ENCODE measurements around the gene SLC35F3.
"Not testable (repeated sequence)": the region's sequence is repeated elsewhere in the genome, so short reads cannot be mapped to it uniquely, and the experiment has no call there.

SLC35F3 gene

DNA sequence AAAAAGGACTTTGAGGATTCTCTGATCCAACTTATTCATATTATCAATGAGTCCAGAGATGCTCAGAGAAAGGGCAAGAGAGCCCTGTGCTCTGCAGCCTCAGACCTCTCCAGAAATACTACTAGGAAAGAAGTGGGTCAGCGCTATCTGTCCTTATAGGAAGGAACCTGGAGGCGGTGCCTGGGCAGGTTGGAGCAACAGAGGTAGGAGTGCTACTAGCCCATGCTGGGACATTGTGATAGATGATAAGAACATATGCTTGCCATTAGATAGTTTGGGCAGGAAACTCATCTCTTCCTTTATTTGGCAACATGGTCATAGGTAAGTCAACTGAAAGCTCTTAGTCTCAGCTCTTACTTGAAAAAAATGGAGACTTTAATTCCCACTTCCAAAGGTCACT is 335.0 kb downstream of the SLC35F3 start:
- no peak for DNase-seq (ENCODE audit: extremely low read depth, low read depth)
- TF ChIP-seq CTCF (IDR thresholded peaks at IDR 0.05; ENCODE audit: low read depth, low read length) = no peak

- no peak for DNase-seq (ENCODE audit: extremely low read depth, low read depth)
- no peak for TF ChIP-seq CTCF (IDR thresholded peaks at IDR 0.05; ENCODE audit: low read depth, low read length)
Observed at GRCh38 chr1:234239936-234240335, 335.5 kb downstream of the SLC35F3 start.

- DNase-seq (ENCODE audit: extremely low read depth, low read depth) = no peak
- no peak for TF ChIP-seq CTCF (IDR thresholded peaks at IDR 0.05; ENCODE audit: low read depth, low read length)
Observed at GRCh38 chr1:234240680-234241079, 336.2 kb downstream of the SLC35F3 start.

GRCh38 chr1:234241941-234242490 is 337.5 kb downstream of the SLC35F3 start:
- TF ChIP-seq CTCF (IDR thresholded peaks at IDR 0.05; ENCODE audit: low read depth, low read length) = no peak
- no peak for DNase-seq (ENCODE audit: extremely low read depth, low read depth)

DNA sequence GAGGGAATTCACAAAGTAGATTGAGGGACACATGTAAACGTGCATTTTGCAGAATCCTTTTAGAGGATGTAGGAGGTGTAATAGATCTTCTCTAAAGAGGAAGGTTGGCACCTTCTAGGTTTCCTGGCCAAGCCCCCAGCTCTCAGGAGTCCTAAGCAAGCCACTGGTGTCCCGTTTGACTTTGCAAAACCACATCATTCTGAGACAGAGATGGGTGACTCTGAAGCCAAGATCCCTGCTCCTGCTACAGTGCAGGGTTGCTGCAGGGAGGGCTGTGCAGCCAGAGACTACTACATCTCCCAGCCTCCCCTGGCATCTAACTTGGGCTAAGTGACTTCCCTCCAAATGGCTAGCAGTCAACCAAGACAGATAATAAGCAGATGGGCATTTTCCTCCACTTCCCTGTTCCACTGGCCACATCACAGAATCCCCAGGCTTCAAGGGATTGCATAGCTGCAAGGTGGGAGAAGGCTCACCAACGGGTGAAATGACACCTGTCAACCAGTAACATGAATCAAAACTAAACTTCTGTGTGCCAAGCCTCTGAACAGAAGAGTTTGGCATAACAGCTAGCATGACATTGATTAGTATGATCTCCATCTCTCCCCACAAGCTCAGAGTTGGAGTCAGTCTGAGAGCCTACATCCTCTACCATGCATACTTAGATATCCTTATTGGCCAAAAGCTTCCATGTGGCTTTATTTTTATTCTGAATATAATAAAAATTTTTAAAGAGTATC is 339.2 kb downstream of the SLC35F3 start:
- DNase-seq (ENCODE audit: extremely low read depth, low read depth) = no peak
- TF ChIP-seq CTCF (IDR thresholded peaks at IDR 0.05; ENCODE audit: low read depth, low read length) = no peak

GRCh38 chr1:234244482-234244881 is 340.0 kb downstream of the SLC35F3 start:
- no peak for DNase-seq (ENCODE audit: extremely low read depth, low read depth)
- no peak for TF ChIP-seq CTCF (IDR thresholded peaks at IDR 0.05; ENCODE audit: low read depth, low read length)

- no peak for DNase-seq (ENCODE audit: extremely low read depth, low read depth)
Observed at GRCh38 chr1:234246638-234247116, 342.2 kb downstream of the SLC35F3 start.

GRCh38 chr1:234247746-234248145 is 343.3 kb downstream of the SLC35F3 start:
- not testable (repeated sequence) for DNase-seq (ENCODE audit: extremely low read depth, low read depth)

More at GRCh38 chr1:234246638-234247116, 342.2 kb downstream of the SLC35F3 start:
- no peak for TF ChIP-seq CTCF (IDR thresholded peaks at IDR 0.05; ENCODE audit: low read depth, low read length)
